GM21515 (cell line): ENCODE measurements around the gene MAP6.

Source experiments
- ATAC-seq: cut with Tn5 transposase; IDR thresholded peaks from one replicate; pipeline ENCODE4 v1.9.1; 2021; ENCODE audit not compliant: unreplicated experiment

MAP6 gene

DNA sequence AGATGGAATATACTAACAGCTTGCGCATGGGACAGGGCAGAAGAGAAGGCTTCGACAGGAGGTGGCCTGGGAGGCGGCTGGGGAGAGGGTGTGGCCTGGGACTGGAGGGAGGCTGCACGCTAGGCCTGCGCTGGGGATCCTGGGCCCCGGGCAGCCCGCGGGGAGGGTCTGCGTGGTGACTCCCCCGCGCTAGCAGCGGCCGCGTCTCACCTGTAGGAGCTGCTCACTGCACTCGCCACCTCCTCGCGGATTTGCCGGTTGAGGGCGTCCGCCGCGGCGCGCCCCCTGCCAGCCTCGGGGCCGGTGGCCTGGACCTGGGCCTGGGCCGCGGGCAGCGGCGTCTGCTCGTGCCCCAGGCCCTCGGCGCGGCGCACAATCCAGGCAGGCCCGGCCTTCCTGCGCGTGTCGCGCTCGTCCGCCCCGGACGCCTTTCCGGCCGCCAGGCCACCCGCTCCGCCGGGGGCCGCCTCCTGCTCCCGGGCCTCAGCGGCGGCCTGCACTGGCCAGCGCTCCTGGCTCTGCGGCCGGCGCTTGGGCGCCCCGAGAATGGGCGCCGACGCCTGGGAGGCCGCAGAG is 1.5 kb downstream of the MAP6 start:
- no peak for ATAC-seq

- no peak for ATAC-seq
These were observed 2.8 kb downstream of the MAP6 start for GRCh38 chr11:75665990-75666389.

- no peak for ATAC-seq
These were observed 3.7 kb downstream of the MAP6 start for GRCh38 chr11:75665126-75665525.

DNA sequence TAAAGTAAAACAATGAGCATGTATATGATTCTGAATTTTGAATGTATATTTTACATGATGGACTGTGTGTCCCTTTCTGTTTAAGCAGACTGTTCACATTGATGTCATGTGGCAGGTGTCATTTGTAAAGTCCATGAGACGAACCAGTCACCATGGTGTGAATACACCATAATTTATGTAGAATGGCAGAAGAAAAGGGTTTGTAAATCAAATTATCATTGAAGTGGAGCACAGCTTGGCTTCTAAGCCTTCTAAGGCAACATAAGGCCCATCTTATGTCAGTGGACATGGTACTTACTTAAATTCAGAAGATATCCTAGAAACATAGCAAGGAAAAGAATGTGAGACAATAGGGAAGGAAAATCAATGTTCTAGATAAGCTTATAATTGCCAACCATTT is 4.4 kb downstream of the MAP6 start:
- no peak for ATAC-seq

DNA sequence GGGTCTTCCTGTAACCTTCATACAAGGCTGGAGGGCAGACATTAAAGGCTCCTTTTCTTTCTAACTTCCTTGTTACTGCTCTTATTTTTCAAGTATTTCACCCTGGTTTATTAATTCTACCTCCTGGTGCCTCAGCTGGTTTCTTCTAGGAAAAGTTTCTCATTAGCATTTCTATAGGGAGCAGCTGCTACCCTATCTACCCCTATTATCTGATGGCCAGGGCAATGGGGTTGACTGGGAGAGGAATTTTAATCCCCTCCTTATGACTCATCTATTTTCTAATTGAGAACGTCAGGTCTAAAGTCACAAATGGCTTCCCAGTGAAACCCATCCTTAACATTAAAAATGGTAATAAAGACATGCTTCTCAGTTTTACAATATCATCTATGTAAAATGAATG is 5.0 kb downstream of the MAP6 start:
- no peak for ATAC-seq

DNA sequence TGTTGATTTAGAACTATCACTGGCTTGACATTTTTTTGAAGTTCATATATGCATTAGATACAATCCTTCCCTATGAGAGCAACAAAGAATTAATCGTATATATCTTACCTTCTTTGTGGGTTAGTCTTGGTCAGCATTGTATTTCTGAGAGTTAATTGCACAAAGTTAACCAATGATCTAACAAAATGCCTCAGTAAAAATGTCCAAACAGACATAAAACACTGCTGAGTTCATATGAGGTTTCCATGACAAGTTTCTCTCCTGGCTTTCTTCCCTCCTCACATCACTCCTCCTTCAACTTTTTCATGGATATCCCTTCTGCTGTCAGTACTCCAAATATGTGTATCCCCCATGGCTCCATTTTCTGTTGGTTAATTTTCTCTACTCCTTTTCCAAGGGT is 9.0 kb downstream of the MAP6 start:
- ATAC-seq: no peak

GRCh38 chr11:75656044-75656727 is 12.7 kb downstream of the MAP6 start:
- ATAC-seq: no peak

DNA sequence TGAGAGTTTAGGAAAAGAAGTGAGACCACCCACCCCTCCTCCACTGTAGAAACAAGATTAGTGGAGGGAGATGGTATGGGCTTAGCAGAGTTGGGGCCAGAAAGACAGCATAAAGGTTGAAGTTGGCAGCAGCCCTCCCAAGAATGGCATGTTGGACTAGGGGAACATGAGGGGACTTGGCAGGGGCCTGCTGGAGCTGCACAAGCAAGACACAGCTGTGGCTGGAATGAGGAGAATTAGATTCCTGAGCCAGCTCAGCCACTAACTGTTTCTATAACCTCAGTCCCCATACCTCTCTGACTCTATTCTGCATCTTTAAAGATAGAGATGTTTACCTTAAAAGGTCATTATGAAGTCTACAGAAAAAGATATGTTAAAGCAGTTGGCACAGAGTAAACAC is 13.2 kb downstream of the MAP6 start:
- ATAC-seq: no peak

GRCh38 chr11:75654314-75654713 is 14.5 kb downstream of the MAP6 start:
- ATAC-seq: no peak

DNA sequence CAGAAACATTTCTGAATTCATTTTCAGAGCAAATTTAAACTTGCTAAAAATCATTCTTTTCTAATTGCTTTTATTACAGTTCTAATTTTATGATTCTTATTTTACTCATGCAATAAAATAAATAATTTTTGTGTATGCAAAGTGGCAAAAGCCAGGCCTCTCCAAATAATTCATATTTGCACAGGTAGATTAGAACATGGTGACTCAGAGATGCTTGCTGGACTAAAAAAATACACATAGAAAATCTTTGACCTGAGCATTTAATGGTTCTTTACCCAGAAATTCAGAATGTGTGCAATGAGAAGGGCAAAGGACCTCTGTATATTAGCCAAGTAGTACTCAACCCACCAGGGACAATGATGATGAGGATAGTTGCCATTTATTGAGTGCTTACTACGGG is 15.3 kb downstream of the MAP6 start:
- no peak for ATAC-seq

DNA sequence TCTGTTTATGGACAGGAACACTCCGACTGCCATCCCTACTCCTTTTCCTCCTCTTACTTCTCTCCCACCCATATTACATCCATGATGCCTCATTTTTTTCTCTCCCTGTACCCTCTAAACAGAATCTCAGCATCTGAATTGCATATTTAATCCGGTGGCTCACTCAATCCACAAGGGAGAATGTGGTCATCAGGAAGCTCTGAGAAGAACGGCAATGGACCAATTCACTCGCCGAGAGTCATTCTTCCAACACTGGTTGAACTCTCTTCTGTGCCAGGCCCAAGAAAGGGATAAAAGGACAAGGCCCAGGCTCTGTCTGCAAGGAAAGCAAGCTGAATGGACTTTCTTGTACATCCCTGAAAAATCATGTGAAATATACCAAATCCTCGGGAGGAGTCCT is 15.9 kb downstream of the MAP6 start:
- ATAC-seq: no peak

- ATAC-seq: no peak
These were observed 17.6 kb downstream of the MAP6 start for GRCh38 chr11:75651218-75651617.

DNA sequence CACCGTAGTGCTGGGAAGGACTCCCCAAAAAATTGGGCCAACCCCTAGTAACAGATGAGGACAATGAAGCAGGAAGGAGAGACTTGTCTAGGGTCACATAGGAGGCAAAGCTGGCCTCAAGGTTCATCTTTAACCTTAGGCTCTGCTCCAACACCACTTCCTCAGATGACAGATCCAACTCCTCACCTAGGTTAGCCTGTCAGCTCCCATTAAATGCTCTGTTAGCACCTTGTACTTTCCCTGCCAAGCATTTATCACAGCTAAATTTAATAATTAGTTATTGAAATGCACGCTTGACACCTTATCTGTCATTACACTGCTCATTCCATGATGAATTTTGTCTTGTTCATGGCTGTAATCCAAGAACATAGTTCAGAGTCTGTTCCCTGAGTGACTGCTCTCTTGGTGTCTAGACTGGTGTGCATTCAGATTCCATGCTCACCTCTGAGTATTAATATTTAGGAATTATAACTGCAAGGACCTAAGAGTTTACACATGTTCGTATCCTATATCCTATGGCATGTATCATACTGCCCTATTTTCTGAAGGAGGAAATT is 18.6 kb downstream of the MAP6 start:
- ATAC-seq: no peak

GRCh38 chr11:75644946-75645345 is 23.9 kb downstream of the MAP6 start:
- ATAC-seq: no peak

DNA sequence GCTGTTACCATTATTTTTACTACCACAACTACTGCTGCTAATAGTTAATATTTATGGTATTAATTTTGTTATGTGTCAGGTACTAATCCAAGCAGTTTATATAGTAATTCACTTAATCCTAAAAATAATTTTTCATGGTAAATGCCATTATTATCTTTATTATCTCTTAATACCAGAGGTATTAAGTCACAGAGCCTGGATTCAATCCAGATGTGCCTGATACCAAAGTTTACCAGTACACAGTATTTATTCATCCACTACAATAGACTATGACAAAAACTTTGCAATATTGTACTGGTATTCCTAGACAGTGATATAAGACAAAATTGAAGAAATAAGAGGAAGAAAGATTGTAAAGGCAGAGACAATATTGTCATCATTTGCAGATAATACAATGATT is 24.5 kb downstream of the MAP6 start:
- ATAC-seq: no peak

DNA sequence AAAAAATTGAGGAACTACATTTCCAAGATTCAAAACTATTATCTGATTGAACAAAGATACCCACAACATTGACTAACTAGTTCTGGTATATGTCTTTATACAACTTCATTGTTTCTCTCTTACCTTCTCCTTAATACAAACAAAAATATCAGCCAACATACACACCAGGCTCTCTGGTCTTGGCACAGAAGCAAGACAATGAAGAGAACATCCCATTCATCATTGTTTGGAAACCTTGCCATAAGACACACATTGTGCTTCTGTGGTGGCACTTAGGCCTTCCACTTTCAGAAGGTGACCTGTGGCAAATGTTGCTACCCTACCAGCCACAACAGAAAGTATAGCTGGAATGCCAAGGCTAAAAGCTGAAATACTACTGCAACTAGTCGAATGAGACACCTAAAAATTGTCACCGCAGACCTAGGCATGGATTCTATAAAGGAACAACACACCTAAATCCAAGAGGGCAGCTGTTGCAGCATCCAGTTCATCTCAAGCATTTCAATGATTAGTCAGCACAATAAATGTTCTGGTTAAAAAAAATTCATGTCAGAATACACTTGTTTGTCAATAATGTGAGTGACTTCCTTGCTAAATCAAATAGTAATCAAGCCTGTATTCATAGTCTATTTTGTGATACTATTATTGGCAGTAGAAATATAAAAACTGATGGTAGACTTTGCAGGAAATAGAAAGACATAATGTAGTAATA is 26.3 kb downstream of the MAP6 start:
- no peak for ATAC-seq

- ATAC-seq: no peak
These were observed 29.1 kb downstream of the MAP6 start for GRCh38 chr11:75639762-75640181.

DNA sequence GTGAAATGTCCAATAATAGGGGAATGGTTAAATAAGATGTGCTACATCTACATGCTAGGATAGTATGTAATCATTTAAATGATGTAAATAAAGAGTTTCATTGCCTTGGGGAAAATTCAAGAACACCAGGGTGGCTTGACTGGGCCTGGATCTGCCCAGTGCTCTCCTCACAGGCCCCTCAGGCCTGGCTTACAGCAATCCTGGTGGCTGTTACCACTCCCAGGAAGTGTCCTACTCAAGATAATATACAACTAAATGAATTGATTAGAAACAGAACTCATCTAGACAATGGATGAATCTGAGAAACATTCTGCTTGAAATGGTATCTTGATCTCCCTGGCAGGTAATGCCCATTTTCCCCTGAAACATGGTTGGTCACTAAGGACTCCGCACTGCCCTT is 30.8 kb downstream of the MAP6 start:
- no peak for ATAC-seq

- no peak for ATAC-seq
These were observed 33.6 kb downstream of the MAP6 start for GRCh38 chr11:75635066-75635862.

GRCh38 chr11:75633409-75634066 is 35.3 kb downstream of the MAP6 start:
- no peak for ATAC-seq

- ATAC-seq: no peak
These were observed 35.9 kb downstream of the MAP6 start for GRCh38 chr11:75632962-75633361.
